ENCODE results near the gene CCDC30.
"Not testable (repeated sequence)": the region's sequence is repeated elsewhere in the genome, so short reads cannot be mapped to it uniquely, and the experiment has no call there.

DNA sequence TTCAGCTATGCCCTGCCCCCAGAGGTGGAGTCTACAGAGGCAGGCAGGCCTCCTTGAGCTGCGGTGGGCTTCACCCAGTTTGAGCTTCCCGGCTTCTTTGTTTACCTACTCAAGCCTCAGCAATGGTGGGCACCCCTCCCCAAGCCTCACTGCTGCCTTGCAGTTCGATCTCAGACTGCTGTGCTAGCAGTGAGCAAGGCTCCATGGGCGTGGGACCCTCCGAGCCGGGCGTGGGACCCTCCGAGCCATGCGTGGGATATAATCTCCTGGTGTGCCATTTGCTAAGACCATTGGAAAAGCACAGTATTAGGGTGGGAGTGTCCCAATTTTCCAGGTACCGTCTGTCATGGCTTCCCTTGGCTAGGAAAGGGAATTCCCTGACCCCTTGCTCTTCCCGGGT lies 38.9 kb downstream of the CCDC30 start:
- TF ChIP-seq, protein P1, sequence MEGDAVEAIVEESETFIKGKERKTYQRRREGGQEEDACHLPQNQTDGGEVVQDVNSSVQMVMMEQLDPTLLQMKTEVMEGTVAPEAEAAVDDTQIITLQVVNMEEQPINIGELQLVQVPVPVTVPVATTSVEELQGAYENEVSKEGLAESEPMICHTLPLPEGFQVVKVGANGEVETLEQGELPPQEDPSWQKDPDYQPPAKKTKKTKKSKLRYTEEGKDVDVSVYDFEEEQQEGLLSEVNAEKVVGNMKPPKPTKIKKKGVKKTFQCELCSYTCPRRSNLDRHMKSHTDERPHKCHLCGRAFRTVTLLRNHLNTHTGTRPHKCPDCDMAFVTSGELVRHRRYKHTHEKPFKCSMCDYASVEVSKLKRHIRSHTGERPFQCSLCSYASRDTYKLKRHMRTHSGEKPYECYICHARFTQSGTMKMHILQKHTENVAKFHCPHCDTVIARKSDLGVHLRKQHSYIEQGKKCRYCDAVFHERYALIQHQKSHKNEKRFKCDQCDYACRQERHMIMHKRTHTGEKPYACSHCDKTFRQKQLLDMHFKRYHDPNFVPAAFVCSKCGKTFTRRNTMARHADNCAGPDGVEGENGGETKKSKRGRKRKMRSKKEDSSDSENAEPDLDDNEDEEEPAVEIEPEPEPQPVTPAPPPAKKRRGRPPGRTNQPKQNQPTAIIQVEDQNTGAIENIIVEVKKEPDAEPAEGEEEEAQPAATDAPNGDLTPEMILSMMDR (IDR thresholded peaks at IDR 0.05; ENCODE audit: low read depth, low read length): not testable (repeated sequence)
- TF ChIP-seq EZH2phosphoT487 (IDR thresholded peaks at IDR 0.05; ENCODE audit: low read depth): not testable (repeated sequence)
